Mucosa of descending colon (tissue), 3 donors: ENCODE measurements around the gene GABRG1. TPM values are rescaled to one million over a fixed set of nuclear protein-coding genes. Genes with fewer than 3 reads are reported as not detected.

Experiments
- ATAC-seq: fragments of 200-7000 bp; cut with Tn5 transposase; one replicate; pipeline ENCODE4 v1.9.1; 2020; ENCODE audit warnings: mild to moderate bottlenecking, moderate library complexity
- DNase-seq, 3 donors: peaks; one replicate each; pipeline ENCODE4 v3.0.0-alpha.2; 2020
- H3K36me3 ChIP-seq: fragments of 200-600 bp; one replicate; pipeline ENCODE4 v1.8.0; 2021; ENCODE audit warnings: low read depth, mild to moderate bottlenecking
- H3K4me1 ChIP-seq: fragments of 200-600 bp; one replicate; pipeline ENCODE4 v1.8.0; 2021; ENCODE audit warnings: low read depth, mild to moderate bottlenecking
- H3K4me3 ChIP-seq: fragments of 200-600 bp; one replicate; pipeline ENCODE4 v1.8.0; 2021; ENCODE audit warnings: mild to moderate bottlenecking
- H3K9me3 ChIP-seq: fragments of 200-600 bp; one replicate; pipeline ENCODE4 v1.8.0; 2021; ENCODE audit warnings: mild to moderate bottlenecking
- intact Hi-C, 2 donors: fragments of 100-400 bp; cut with DNase I in 1 of 2; cut with micrococcal nuclease in 1 of 2; formaldehyde crosslinking; loops; one replicate each; pipeline versions ENCODE4 v1.11.0 to v1.11.1; 2022; cut with DNase I, micrococcal nuclease
- total RNA-seq, 3 donors: library from RNA; stranded (reverse); fragmentation: NEBNext Ultra II Directional in 2 of 3; extraction: Animal tissue kit (Norgen Biotek cat#: 25700) in 2 of 3; gene quantifications; one replicate each; pipeline versions ENCODE4 v1.2.1 to v1.2.4, GENCODE V29; 2021 to 2023
- TF ChIP-seq, protein P1 (sequence below): fragments of 200-600 bp; IDR thresholded peaks from one replicate; pipeline ENCODE4 v1.8.0; 2022; ENCODE audit warnings: antibody characterized with exemption, mild to moderate bottlenecking
- donor health status: DM: no; HTN: no; CAD: no; lungs with moderate emphysema.
- donor health status: DM: no; HTN: no; CAD: no.
- donor health status: DM: no; HTN: yes; CAD: no.

Gene GABRG1
- total RNA-seq, 3 donors from 2014 or later = 0.03 TPM; not detected in 2

DNA sequence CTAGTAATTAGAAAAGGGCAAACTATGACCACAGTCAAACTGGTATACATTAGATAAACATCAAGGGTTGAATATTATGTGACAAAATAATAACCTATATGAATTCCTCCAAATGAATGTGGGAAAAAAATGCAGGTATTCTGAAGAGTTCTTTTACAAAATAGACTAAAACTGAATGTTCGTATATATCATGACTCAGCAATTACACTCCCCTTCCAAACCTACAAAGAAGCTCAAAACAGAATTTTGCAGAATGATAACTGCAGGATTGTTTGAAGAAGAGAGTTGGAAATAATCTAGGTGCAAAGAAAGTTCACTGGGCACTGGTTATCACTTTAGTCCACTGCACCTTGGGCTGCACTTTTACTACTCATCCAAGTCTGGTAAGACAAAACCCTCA, 134.1 kb downstream of the GABRG1 start:
- DNase-seq (no peak), ATAC-seq (no peak)
- Histone ChIP-seq H3K36me3 (no peaks in the 10 kb centered on the region), H3K4me1 (no peaks in the 10 kb centered on the region), H3K4me3 (no peak overlapping the region), H3K9me3 (no peaks in the 10 kb centered on the region)
- TF ChIP-seq, protein P1, sequence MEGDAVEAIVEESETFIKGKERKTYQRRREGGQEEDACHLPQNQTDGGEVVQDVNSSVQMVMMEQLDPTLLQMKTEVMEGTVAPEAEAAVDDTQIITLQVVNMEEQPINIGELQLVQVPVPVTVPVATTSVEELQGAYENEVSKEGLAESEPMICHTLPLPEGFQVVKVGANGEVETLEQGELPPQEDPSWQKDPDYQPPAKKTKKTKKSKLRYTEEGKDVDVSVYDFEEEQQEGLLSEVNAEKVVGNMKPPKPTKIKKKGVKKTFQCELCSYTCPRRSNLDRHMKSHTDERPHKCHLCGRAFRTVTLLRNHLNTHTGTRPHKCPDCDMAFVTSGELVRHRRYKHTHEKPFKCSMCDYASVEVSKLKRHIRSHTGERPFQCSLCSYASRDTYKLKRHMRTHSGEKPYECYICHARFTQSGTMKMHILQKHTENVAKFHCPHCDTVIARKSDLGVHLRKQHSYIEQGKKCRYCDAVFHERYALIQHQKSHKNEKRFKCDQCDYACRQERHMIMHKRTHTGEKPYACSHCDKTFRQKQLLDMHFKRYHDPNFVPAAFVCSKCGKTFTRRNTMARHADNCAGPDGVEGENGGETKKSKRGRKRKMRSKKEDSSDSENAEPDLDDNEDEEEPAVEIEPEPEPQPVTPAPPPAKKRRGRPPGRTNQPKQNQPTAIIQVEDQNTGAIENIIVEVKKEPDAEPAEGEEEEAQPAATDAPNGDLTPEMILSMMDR = no peak
- intact Hi-C loops = no loop called here

DNA sequence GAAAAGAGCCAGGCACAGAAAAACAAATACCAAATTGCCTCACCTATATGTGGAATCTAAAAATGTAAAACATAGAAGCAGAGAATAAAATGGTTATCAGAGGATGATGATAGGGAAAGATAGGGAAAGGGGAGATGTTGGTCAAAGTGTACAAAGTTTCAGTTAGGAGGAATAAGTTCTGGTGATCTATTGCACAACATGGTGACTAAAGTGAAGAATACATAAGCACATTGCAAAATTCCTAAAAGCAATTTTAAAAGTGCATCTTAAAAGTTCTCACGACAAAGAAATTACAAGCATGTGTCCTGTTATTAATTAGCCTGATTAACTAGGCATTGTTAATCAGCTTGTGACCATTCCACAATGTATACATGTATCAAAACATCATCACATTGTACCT, 136.0 kb downstream of the GABRG1 start:
- Histone ChIP-seq H3K4me1 (no peaks in the 10 kb centered on the region), H3K36me3 (no peaks in the 10 kb centered on the region), H3K4me3 (no peak overlapping the region), H3K9me3 (no peaks in the 10 kb centered on the region)
- intact Hi-C loops = no loop called here
- DNase-seq (no peak), ATAC-seq (no peak)
- TF ChIP-seq, protein P1 = no peak
